ENCODE results near the gene AHRR.
"Not testable (repeated sequence)": the region's sequence is repeated elsewhere in the genome, so short reads cannot be mapped to it uniquely, and the experiment has no call there.

AHRR gene

DNA sequence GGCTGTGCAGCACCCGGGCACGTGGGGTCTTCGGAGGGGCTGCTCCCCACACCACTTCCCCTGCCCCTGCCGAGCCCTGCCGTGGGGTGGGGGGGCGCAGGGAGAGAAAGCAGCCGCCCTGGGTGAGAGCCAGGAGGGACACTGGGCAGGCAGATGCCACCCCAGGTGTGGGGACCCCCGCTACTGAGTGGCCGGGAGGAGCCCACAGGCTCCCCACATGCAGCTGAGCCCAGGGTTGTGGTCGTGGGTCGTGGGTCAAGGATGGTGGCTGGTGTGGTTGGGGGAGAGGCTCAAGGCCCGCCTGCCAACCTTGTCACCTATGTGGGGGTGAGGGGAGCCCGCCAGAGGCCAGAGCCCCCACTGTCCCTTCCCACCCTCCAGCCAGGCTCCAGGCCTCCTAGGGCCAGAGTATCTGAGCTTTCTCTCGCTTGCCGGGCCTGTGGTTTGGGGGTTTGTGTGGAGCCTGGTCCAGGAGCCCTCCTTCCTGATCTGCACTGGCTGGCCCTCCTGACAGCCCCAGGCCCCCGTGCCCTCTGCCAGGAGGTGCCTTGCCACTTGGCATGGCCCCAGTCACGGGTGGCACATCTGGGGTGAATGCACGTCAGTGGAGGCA is 157.0 kb downstream of the AHRR start:
- DNase-seq, result no peak

DNA sequence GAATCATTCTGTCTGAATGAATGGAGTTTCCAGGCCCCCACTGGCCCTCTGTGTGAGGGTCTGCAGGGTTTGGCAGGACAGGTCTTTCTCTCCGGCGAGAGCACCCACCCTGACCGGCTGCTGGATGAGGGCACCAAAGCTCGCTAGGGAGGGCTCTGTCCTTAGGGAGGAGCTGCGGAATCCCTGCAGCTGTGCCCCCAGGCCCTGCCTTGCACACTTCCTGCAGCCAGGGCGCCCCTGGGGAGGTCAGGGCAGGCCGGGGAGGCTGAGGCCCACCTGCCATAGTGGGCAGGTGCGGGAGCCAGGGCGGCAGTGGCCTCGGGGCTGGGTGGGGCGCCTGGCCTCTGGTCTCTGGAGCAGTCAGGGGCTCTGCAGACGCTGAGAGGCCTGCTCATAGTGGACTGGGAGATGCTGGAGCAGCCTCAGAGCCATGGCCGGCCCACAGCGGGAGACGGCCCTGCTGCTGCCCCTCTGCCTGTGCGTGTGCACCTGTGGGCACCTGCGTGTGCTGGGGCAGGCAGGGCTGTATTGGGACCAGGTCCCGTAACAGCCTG is 157.5 kb downstream of the AHRR start:
- no peak for DNase-seq

DNA sequence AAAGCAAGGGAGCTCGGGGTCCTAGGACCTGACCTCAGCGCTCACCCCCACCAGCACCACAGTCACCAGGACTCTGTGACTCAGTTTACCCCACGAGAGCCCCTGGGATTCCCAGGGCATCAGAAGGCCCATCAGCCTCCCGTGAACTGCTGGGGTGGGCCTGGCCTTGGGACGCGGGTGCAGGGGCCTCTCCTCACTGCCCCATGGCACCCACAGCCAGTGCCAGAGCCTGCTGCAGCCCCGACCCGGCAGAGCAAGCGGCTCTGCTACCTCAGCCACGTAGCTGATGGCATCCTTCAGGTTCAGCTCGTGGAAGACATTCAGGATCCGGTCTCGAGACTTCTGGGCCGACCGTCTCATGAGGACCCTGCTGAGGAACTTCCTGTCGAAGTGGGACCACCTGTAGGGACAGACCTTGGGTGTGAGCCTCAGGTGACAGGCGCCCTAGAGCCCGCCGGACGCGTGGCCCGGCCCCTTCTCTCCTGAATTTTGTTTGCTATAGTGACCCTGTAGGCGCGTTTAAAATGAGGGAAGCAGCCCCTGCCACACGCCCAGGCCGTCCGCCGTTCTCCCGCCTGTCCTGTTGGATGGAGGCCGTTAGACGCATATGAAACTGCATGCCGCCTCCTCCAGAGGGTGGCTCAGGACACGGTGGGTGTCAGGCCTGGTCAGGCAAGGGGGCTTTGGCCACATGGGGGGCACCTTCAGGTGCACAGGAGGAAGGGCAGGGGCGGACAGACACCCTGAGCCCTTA is 158.2 kb downstream of the AHRR start:
- no peak for DNase-seq

DNA sequence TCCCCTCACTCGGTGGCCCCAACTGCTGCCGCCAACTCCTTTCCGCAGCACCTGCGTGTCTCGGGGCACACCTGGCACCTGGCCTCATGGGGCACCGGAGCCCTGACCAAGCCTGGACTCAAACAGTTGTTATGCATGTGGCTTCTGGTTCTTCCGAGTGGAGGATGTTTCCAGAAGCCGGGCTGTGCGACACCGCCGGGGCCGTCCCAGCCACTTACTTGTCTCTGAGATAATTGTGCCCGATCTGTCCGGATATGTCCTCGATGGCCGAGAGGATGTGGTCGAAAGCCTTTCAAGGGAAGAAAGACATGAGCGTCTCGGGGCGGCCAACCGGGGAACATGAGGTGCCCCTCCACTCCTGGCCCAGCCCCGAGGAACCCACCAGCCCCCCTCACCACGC is 159.8 kb downstream of the AHRR start:
- DNase-seq, result no peak

DNA sequence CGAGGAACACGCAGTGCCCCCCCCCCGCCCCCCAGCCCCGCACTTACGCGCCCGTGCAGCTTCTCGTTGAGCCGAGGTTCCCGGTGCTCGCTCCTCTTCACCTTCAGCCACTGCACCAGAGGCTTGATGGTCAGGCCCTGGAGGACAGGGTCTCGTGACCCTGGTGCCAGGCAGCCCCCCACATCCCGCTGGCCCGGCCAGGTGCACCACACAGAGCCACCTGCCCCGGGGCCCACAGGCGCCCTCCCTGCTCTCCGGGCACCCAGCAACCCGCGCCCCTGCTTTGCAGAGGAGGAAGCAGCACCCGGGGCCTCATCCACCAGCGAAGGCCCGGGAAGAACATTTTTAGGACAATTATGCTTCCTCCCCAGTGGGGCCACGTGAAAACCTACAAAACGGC is 160.5 kb downstream of the AHRR start:
- no peak for DNase-seq

DNA sequence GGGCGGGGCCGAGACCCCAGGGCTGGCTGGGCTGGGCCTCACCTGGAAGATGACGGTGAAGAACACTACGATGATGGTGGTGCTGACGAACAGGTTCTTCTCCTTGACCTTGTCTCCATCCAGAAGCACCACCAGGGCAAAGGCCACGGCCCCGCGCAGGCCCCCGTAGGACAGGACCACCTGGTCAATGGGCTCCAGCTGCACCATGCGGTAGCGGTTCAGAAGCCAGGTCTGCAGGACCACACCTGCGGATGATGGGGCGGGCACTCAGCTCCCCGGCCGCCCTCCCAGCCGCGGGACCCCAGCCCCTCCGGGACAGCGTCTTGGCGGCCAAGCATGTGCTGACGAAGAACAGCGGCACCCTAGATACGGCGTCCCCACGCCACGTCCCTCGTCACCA is 161.0 kb downstream of the AHRR start:
- DNase-seq, result no peak

DNA sequence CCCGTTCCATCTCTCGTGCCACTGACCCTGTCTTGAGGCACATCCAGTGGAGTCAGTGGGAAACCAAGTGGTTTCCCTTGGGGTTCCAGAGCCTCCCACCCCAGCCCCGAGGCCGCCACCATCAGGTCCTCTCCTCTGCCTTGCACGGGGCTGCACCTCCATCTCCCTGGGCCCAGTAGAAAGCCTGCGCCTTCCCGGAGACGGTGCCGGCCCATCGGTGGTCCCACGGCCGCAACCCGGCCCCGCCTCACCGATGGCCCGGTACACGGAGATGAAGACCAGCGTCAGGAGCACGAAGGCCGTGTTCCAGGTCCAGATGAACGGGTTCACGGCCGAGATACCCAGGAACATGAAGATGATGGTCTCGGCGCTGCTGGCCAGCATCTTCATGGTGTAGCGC is 161.5 kb downstream of the AHRR start:
- DNase-seq, result no peak

DNA sequence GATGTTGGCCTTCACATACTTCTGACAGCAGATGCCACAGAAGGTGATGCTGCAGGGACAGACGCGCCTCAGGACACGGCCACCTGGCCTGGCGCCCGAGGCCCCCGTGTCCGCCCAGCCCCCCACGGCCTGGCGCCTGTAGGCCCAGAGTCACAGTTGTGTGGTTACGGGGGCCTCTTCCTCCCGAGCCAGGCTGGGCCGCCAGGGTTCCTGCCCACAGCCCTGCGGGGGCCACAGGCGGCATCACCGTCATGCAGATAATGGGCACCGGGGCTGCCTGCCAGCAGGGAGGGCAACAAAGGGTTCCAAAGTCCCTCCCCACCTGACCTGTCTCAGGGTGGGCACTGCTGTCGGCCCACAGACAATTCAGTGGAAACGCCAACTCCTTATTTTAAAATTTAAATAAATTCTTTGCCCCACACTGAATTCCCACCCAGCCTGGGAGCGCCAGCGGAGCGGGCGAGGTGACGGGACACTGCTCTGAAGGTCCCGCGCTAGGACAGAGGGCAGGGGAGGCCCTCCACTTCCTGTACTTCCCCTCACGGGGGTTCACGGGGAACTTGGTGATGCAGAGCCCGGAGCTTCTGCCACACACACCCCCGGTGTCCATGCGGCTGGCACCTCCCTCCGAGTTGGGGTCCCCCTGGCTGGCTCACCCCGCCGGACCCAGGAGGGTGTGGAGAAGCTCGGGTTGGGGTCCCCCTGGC is 162.1 kb downstream of the AHRR start:
- no peak for DNase-seq

DNA sequence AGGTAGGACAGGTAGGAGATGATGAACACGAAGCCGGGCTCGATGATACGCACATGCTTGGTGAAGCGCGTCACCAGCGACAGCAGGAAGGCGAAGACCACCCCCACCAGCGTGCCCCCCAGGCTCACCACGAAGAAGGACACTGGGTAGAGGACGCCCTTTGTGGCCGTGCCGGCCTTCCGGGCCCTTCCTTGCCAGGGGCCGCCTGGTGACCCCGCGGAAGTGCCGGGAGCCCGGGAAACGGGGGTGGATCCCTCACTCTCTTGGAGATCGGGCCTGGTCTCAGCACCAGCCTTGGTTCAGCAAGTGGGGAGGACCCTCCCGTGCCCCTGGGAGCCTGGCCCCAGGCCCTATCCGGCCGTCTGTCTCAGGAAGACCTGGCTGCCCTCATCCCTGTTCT is 163.0 kb downstream of the AHRR start:
- no peak for DNase-seq

DNA sequence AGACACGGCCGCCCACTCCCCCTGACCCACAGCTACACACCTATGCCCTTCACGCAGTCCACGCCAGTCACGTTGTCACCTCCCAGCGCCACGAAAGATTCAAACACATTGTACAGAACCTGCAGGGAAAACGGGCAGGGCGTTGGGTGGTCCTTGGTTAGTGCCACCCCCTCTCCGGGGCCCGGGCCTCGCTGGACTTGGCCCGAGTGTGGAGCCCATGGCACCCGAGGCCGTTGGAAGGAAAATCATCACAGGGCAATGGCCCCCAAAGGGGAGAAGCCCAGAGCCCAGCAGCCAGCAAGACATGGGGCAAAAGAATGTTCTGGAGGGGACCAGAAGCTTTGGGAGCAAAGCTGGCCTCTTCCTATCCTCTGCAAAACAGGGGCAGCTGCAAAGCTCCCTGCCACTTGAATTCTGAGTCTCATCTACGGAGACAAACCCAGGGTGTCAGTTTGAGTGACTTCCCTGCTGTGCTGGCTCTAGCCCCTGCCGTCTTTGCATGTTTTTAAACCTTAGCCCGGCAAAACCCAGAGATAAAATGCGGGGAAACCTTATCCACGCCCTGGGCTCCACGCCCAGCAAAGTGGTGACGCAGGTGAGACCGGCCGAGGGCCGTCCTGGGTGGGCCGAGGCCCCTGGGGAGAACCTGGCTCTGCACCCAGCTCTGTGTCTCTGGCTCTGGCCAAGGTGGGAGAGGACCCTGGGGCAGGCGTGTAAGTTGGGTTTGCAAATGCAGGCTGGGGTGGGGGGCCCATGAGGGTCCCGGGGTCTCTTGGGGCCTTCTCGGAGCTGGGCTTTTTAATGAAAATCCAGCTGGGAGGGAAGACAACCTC is 163.8 kb downstream of the AHRR start:
- no peak for DNase-seq

DNA sequence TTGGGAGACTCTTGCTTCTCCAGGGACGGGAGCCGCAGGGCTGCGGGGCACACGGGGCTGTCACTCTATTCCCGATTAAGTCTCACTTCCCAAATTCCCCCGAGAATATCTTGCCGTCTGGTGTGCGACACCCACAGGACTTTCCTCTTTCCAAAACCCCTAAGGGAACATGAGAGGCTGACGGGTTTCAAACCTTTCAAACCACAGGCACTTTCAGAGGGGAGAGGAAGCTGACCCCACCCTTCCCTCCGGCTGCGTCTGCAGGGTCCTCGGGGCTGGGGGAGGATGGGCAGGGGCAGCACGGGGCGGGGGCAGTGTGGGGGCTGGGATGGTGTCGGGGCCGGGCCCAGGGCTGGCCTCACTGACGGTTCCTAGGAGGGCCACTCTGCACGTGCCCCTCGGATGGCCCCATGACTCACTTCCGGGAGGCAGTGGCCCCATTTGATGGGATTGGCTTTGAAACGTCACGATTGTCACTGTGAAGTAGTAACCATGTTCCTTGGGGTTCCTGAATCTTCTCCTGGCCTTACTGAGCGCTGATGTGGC is 164.5 kb downstream of the AHRR start:
- no peak for DNase-seq

DNA sequence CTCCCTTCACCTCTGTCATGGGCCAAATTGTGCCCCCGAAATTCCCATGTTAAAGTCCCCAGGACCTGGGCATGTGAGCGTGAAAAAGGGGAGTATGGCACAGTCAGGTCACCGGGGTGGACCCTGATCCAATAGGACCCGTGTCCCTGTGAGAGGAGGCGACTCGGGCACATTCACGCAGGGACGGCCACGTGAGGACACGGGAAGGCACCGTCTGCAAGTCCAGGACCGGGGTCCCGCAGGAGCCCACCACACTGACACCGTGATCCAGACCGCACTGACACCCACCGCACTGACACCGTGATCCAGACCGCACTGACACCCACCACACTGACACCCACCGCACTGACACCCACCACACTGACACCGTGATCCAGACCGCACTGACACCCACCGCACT is 165.1 kb downstream of the AHRR start:
- not testable (repeated sequence) for DNase-seq

Data from activated effector memory CD4-positive, alpha-beta T cell treated with anti-CD3 and anti-CD28 coated beads, Interleukin-2, amount 50 U/mL, for 16 hours (primary cell).